Type B pancreatic cell (in vitro differentiated cells): ENCODE data around the gene HDAC11. TPM values are rescaled to one million over a fixed set of nuclear protein-coding genes. Genes with fewer than 3 reads are reported as not detected.
A peak's percentile ranks its signal among the peaks of the same experiment; 100 is the strongest.
"Not testable (repeated sequence)": the region's sequence is repeated elsewhere in the genome, so short reads cannot be mapped to it uniquely, and the experiment has no call there.

Experiments
- DNase-seq: peaks from one replicate; pipeline ENCODE4 v3.0.0; 2021; ENCODE audit warnings: mixed read lengths; ENCODE audit not compliant: unreplicated experiment; ENCODE audit errors: extremely low spot score
- H3K27ac Mint-ChIP-seq: 2 replicates; pipeline ENCODE4 v1.8.0; 2021; ENCODE audit warnings: mild to moderate bottlenecking, mixed read lengths
- H3K27me3 Mint-ChIP-seq: 2 replicates; pipeline ENCODE4 v1.8.0; 2021; ENCODE audit warnings: mixed read lengths
- H3K36me3 Mint-ChIP-seq: 2 replicates; pipeline ENCODE4 v1.8.0; 2021; ENCODE audit warnings: mixed read lengths
- H3K4me1 Mint-ChIP-seq: one replicate; pipeline ENCODE4 v1.8.0; 2021; ENCODE audit warnings: mixed read lengths; ENCODE audit not compliant: unreplicated experiment
- H3K4me3 Mint-ChIP-seq: 2 replicates; pipeline ENCODE4 v1.8.0; 2021; ENCODE audit warnings: mild to moderate bottlenecking, mixed read lengths
- H3K9me3 Mint-ChIP-seq: 2 replicates; pipeline ENCODE4 v1.8.0; 2021; ENCODE audit warnings: mixed read lengths
- CTCF ChIP-seq: fragments of 200-600 bp; sonication (generic); conservative IDR thresholded peaks from 2 replicates; pipeline ENCODE4 v1.5.0; 2021; ENCODE audit warnings: antibody characterized with exemption, mild to moderate bottlenecking
- total RNA-seq: library from RNA; stranded (reverse); gene quantifications from 2 replicates; pipeline ENCODE4 v1.2.1, GENCODE V29; 2021; ENCODE audit warnings: low replicate concordance

The HDAC11 gene
- total RNA-seq, 1 donor from 2014 or later: 21.9 TPM

- H3K4me3 Mint-ChIP-seq: peak overlapping the region; percentile 93
- H3K9me3 Mint-ChIP-seq: no peaks in the 10 kb centered on the region
- H3K27me3 Mint-ChIP-seq: no peaks in the 10 kb centered on the region
- peaks cover 5% of the 10 kb centered on the region for H3K36me3 Mint-ChIP-seq
- H3K27ac Mint-ChIP-seq: peak overlapping the region; percentile 82
- H3K4me1 Mint-ChIP-seq: peaks cover 37% of the 10 kb centered on the region
- TF ChIP-seq CTCF: no peak
- DNase-seq: no peak
Observed at GRCh38 chr3:13480340-13481318, 523 bp downstream of the HDAC11 start.

GRCh38 chr3:13482106-13482690 is 2.1 kb downstream of the HDAC11 start:
- H3K4me3 Mint-ChIP-seq: peak overlapping the region; percentile 93
- TF ChIP-seq CTCF: no peak
- H3K9me3 Mint-ChIP-seq: no peaks in the 10 kb centered on the region
- H3K36me3 Mint-ChIP-seq: peaks cover 8% of the 10 kb centered on the region
- H3K27me3 Mint-ChIP-seq: no peaks in the 10 kb centered on the region
- H3K4me1 Mint-ChIP-seq: peaks cover 44% of the 10 kb centered on the region
- peak overlapping the region; percentile 30 for H3K27ac Mint-ChIP-seq
- no peak for DNase-seq

GRCh38 chr3:13483286-13483685 is 3.2 kb downstream of the HDAC11 start:
- Mint-ChIP-seq H3K9me3 (no peaks in the 10 kb centered on the region), H3K4me3 (no peak overlapping the region), H3K4me1 (peaks cover 42% of the 10 kb centered on the region), H3K27ac (no peak overlapping the region), H3K27me3 (no peaks in the 10 kb centered on the region), H3K36me3 (peaks cover 15% of the 10 kb centered on the region)
- no peak for TF ChIP-seq CTCF
- no peak for DNase-seq

- H3K4me1 Mint-ChIP-seq: peaks cover 42% of the 10 kb centered on the region
- H3K4me3 Mint-ChIP-seq: peak overlapping the region; percentile 75
- TF ChIP-seq CTCF: no peak
- H3K36me3 Mint-ChIP-seq: peaks cover 21% of the 10 kb centered on the region
- no peaks in the 10 kb centered on the region for H3K27me3 Mint-ChIP-seq
- no peak for DNase-seq
- H3K27ac Mint-ChIP-seq: peak overlapping the region; percentile 95
- H3K9me3 Mint-ChIP-seq: no peaks in the 10 kb centered on the region
Observed at GRCh38 chr3:13483988-13484695, 4.0 kb downstream of the HDAC11 start.

- Mint-ChIP-seq H3K27me3 (no peaks in the 10 kb centered on the region), H3K4me1 (peaks cover 42% of the 10 kb centered on the region), H3K9me3 (no peaks in the 10 kb centered on the region), H3K36me3 (peaks cover 23% of the 10 kb centered on the region), H3K4me3 (peak overlapping the region; percentile 72), H3K27ac (peak overlapping the region; percentile 95)
- no peak for TF ChIP-seq CTCF
- no peak for DNase-seq
Observed at GRCh38 chr3:13484851-13485590, 4.9 kb downstream of the HDAC11 start.

GRCh38 chr3:13485630-13486562 is 5.8 kb downstream of the HDAC11 start:
- Mint-ChIP-seq H3K4me1 (peaks cover 42% of the 10 kb centered on the region), H3K27ac (peak overlapping the region; percentile 95), H3K4me3 (peak overlapping the region; percentile 19), H3K36me3 (peaks cover 27% of the 10 kb centered on the region)
- H3K27me3 Mint-ChIP-seq, DNase-seq, H3K9me3 Mint-ChIP-seq: not testable (repeated sequence)
